ENCODE data around the gene ARF6.

Gene ARF6

DNA sequence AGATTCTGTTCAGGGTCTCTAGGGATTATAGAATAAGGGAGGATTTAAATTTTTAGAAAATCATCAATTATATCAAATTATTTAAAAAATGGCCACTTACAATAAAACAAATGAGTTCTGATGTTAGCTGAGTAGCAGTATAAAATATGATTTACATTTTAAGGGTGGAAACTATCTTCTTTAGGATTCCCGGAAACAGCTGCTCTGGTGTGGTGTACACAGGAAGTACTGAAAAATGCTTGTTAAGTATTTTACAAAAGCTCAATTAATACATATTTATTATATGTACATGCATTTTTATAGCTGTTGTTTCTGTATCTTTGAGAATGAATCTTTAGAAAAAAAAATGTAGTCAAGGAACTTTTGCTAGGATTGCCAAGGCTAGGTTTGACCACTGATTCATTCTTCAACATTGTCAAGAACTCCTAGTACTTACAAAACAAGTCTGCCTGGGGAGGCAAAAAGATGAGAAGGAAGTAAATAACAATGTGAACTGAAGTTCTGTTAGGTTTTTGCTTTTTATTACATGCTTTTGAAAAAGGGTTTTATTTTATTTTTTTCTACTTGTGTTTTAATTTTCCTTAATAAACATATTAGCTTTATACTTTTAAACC lies 48.0 kb downstream of the ARF6 start:
- no peak overlapping the region for H3K4me3 ChIP-seq (ENCODE audit: low read length in 2 of 2)
- no peak overlapping the region for H3K27ac ChIP-seq (ENCODE audit: low read length)
- peaks cover 4% of the 10 kb centered on the region for H3K4me1 ChIP-seq (ENCODE audit: control insufficient read depth, insufficient read depth, low read length)
- H3K27me3 ChIP-seq (ENCODE audit: control insufficient read depth in 1 of 2, insufficient read depth in 2 of 2, low read length in 2 of 2) = no peaks in the 10 kb centered on the region
- no peaks in the 10 kb centered on the region for H3K9me3 ChIP-seq (ENCODE audit: control insufficient read depth in 2 of 2, low read length in 2 of 2)
- H3K36me3 ChIP-seq (ENCODE audit: control insufficient read depth in 2 of 2, insufficient read depth in 2 of 2, low read length in 2 of 2) = no peaks in the 10 kb centered on the region
- no peak overlapping the region for H3K9ac ChIP-seq (ENCODE audit: low read length in 2 of 2)

DNA sequence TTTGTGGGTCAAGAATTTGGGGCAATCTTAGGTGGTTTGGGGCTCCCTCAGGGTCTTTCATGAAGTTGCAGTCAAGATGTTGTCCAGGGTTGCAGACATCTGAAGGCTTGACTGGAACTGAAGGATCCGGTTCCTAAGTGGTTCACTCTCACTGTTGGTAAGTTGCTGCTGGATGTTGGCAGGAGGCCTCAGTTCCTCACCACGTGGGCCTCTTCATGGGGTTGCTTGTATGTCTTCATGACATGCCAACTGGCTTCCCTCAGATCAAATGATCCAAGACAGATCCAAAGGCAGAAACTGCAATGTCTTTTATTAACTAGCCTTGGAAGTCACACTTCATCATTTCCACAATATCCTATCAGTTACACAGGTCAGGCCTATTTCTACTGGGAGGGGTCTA lies 49.2 kb downstream of the ARF6 start:
- Histone ChIP-seq H3K4me3 (ENCODE audit: low read length in 2 of 2) (no peak overlapping the region), H3K9ac (ENCODE audit: low read length in 2 of 2) (no peak overlapping the region), H3K36me3 (ENCODE audit: control insufficient read depth in 2 of 2, insufficient read depth in 2 of 2, low read length in 2 of 2) (no peaks in the 10 kb centered on the region), H3K27me3 (ENCODE audit: control insufficient read depth in 1 of 2, insufficient read depth in 2 of 2, low read length in 2 of 2) (no peaks in the 10 kb centered on the region), H3K9me3 (ENCODE audit: control insufficient read depth in 2 of 2, low read length in 2 of 2) (no peaks in the 10 kb centered on the region), H3K4me1 (ENCODE audit: control insufficient read depth, insufficient read depth, low read length) (peaks cover 4% of the 10 kb centered on the region), H3K27ac (ENCODE audit: low read length) (no peak overlapping the region)

DNA sequence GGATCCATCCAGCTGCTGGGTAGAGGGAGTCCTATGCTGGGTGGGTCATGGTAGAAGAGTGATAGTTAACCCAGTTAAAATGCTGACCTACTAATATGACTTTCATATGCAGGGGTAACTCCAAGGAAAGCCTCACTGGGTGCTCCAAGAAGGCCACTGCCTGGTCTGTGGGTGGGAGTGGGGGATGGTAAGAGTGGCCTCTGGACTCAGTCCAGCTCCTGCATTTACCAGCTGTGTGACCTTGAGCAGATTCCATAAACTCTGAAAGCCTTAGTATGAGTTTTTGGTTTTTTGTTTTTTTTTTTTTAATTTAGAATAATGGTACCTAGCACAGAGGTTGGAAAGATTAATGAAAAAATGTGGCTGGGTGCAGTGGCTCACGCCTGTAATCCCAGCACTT lies 51.6 kb downstream of the ARF6 start:
- Histone ChIP-seq H3K36me3 (ENCODE audit: control insufficient read depth in 2 of 2, insufficient read depth in 2 of 2, low read length in 2 of 2) (no peaks in the 10 kb centered on the region), H3K4me3 (ENCODE audit: low read length in 2 of 2) (no peak overlapping the region), H3K27me3 (ENCODE audit: control insufficient read depth in 1 of 2, insufficient read depth in 2 of 2, low read length in 2 of 2) (no peaks in the 10 kb centered on the region), H3K27ac (ENCODE audit: low read length) (no peak overlapping the region), H3K9me3 (ENCODE audit: control insufficient read depth in 2 of 2, low read length in 2 of 2) (no peaks in the 10 kb centered on the region), H3K9ac (ENCODE audit: low read length in 2 of 2) (no peak overlapping the region), H3K4me1 (ENCODE audit: control insufficient read depth, insufficient read depth, low read length) (peaks cover 4% of the 10 kb centered on the region)

DNA sequence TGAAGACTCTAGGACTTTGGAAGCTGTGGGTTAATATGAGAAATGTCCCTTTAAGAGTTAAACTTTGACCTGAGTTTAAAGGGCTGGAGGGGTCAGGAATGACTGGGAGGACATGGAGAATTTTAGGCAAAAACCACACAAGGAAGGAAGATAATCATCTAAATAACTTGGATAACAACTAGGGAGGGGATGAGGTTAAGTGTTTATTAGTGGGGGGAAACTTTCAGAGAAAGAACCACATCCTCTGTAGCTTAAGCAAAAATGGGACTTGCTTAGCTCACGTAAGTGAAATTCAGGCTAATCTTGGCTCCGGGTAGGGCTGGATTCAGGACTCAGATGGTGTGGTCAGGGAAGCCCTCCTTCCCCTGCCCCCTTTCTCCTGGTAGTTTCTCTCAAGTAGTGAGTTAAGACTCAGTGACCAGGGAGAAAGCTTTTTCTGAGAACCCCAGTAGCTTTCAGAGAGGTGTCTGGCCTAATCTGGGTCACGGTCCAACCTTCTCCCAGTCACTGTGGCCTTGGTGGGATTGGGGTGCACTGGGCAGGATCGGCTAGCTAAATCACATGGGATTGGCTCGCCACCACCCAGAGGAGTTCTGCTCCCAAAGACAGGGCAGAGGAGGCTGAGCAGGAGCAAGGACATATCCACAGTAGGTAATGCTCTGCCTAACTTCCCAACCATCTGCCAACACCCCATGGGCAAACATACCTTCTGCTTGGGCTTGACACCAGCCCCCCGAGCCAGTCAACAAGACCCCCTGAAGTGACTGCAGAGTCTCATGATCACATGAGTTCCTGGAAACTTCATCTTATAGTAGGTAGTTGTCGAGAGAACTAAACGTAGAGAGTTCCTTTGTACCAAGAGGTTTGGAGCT lies 52.8 kb downstream of the ARF6 start:
- Histone ChIP-seq H3K36me3 (ENCODE audit: control insufficient read depth in 2 of 2, insufficient read depth in 2 of 2, low read length in 2 of 2) (no peaks in the 10 kb centered on the region), H3K9me3 (ENCODE audit: control insufficient read depth in 2 of 2, low read length in 2 of 2) (no peaks in the 10 kb centered on the region), H3K9ac (ENCODE audit: low read length in 2 of 2) (no peak overlapping the region), H3K4me1 (ENCODE audit: control insufficient read depth, insufficient read depth, low read length) (peaks cover 4% of the 10 kb centered on the region), H3K27ac (ENCODE audit: low read length) (no peak overlapping the region), H3K27me3 (ENCODE audit: control insufficient read depth in 1 of 2, insufficient read depth in 2 of 2, low read length in 2 of 2) (no peaks in the 10 kb centered on the region), H3K4me3 (ENCODE audit: low read length in 2 of 2) (no peak overlapping the region)
